ENCODE measurements around the gene ICAM1. TPM values are rescaled to one million over a fixed set of nuclear protein-coding genes. Genes with fewer than 3 reads are reported as not detected.

Gene ICAM1
- total RNA-seq, 1 experiment from 2014 or later, result 23.8 TPM

- H3K9me2 ChIP-seq (ENCODE audit: insufficient read depth), result no peaks in the 10 kb centered on the region
- ChIA-PET CTCF (no interaction called here), POLR2A (ENCODE audit: unreplicated experiment) (no interaction called here)
- H3K36me3 ChIP-seq (ENCODE audit: low read depth), result 0 out of 2 replicates have a peak, but pooled peaks cover 3% of the 10 kb centered on the region
- H3K79me2 ChIP-seq (ENCODE audit: low read depth), result peaks cover 11% of the 10 kb centered on the region; the same call in 1 of the 2 replicates
- H3K9me3 ChIP-seq (ENCODE audit: insufficient read depth, low read depth), result no peaks in the 10 kb centered on the region
- TF ChIP-seq EZH2 (IDR thresholded peaks at IDR 0.05; ENCODE audit: low read depth) (no peak), CTCF (conservative IDR thresholded peaks at IDR 0.05) (no peak)
- no peaks in the 10 kb centered on the region for H3K27me3 ChIP-seq (ENCODE audit: insufficient read depth, low read depth)
- H2AFZ ChIP-seq, result no peak overlapping the region
- DNase-seq, result no peak
- H3K27ac ChIP-seq, result no peak overlapping the region
- H3F3A ChIP-seq (ENCODE audit: insufficient read depth, low read depth), result peaks cover 58% of the 10 kb centered on the region
- H4K20me1 ChIP-seq (ENCODE audit: insufficient read depth), result no peaks in the 10 kb centered on the region
- no TSS peak for BruUV-seq (replicated peaks)
- no peak overlapping the region for H3K4me3 ChIP-seq
- H3K4me2 ChIP-seq, result no peak overlapping the region
- intact Hi-C loops (cut with micrococcal nuclease; ENCODE audit: unreplicated experiment), result no loop called here
- peaks cover 14% of the 10 kb centered on the region for H3K4me1 ChIP-seq (replicated peaks; ENCODE audit: insufficient read depth)
Observed at GRCh38 chr19:10317045-10317856, 46.3 kb downstream of the ICAM1 start.

- H3K9me3 ChIP-seq (ENCODE audit: insufficient read depth, low read depth), result no peaks in the 10 kb centered on the region
- peaks cover 11% of the 10 kb centered on the region; the same call in 1 of the 2 replicates for H3K79me2 ChIP-seq (ENCODE audit: low read depth)
- no peak overlapping the region for H3K27ac ChIP-seq
- H4K20me1 ChIP-seq (ENCODE audit: insufficient read depth), result no peaks in the 10 kb centered on the region
- peaks cover 14% of the 10 kb centered on the region for H3K4me1 ChIP-seq (replicated peaks; ENCODE audit: insufficient read depth)
- BruUV-seq (replicated peaks), result no TSS peak
- TF ChIP-seq EZH2 (IDR thresholded peaks at IDR 0.05; ENCODE audit: low read depth) (no peak), CTCF (conservative IDR thresholded peaks at IDR 0.05) (no peak)
- no peak for DNase-seq
- H3K4me3 ChIP-seq, result no peak overlapping the region
- H3F3A ChIP-seq (ENCODE audit: insufficient read depth, low read depth), result peaks cover 56% of the 10 kb centered on the region
- intact Hi-C loops (cut with micrococcal nuclease; ENCODE audit: unreplicated experiment), result no loop called here
- POLR2A ChIA-PET (ENCODE audit: unreplicated experiment), result no interaction called here
- H3K36me3 ChIP-seq (ENCODE audit: low read depth), result 0 out of 2 replicates have a peak, but pooled peaks cover 3% of the 10 kb centered on the region
- H3K9me2 ChIP-seq (ENCODE audit: insufficient read depth), result no peaks in the 10 kb centered on the region
- CTCF ChIA-PET, result no interaction called here
- H3K4me2 ChIP-seq, result no peak overlapping the region
- H3K27me3 ChIP-seq (ENCODE audit: insufficient read depth, low read depth), result no peaks in the 10 kb centered on the region
- no peak overlapping the region for H2AFZ ChIP-seq
Observed at GRCh38 chr19:10317857-10318462, 47.0 kb downstream of the ICAM1 start.

GRCh38 chr19:10318807-10319682, 48.1 kb downstream of the ICAM1 start:
- CTCF ChIA-PET, result interaction anchor here (0.5 kb wide), 1 partner anchor 146 kb away, joined by 3 read pairs; no protein-coding TSS in a partner anchor
- no peaks in the 10 kb centered on the region for H3K27me3 ChIP-seq (ENCODE audit: insufficient read depth, low read depth)
- H3K4me2 ChIP-seq, result no peak overlapping the region
- H3K4me3 ChIP-seq, result no peak overlapping the region
- no TSS peak for BruUV-seq (replicated peaks)
- no peaks in the 10 kb centered on the region for H3K9me3 ChIP-seq (ENCODE audit: insufficient read depth, low read depth)
- no peak for TF ChIP-seq EZH2 (IDR thresholded peaks at IDR 0.05; ENCODE audit: low read depth)
- TF ChIP-seq CTCF (conservative IDR thresholded peaks at IDR 0.05), result no peak
- H3F3A ChIP-seq (ENCODE audit: insufficient read depth, low read depth), result peaks cover 52% of the 10 kb centered on the region
- POLR2A ChIA-PET (ENCODE audit: unreplicated experiment), result interaction anchor here (0.6 kb wide), 1 partner anchor 15 kb away, joined by 3 read pairs; no protein-coding TSS in a partner anchor
- no peak for DNase-seq
- H3K36me3 ChIP-seq (ENCODE audit: low read depth), result 0 out of 2 replicates have a peak, but pooled peaks cover 3% of the 10 kb centered on the region
- peaks cover 7% of the 10 kb centered on the region for H4K20me1 ChIP-seq (ENCODE audit: insufficient read depth)
- H3K79me2 ChIP-seq (ENCODE audit: low read depth), result peaks cover 10% of the 10 kb centered on the region; the same call in 1 of the 2 replicates
- peaks cover 14% of the 10 kb centered on the region for H3K4me1 ChIP-seq (replicated peaks; ENCODE audit: insufficient read depth)
- no peak overlapping the region for H3K27ac ChIP-seq
- intact Hi-C loops (cut with micrococcal nuclease; ENCODE audit: unreplicated experiment), result no loop called here
- no peak overlapping the region for H2AFZ ChIP-seq
- no peaks in the 10 kb centered on the region for H3K9me2 ChIP-seq (ENCODE audit: insufficient read depth)

Measured in PC-9 (cell line).